HG03097 (cell line): ENCODE results near the gene RAP1GAP.
"Not testable (repeated sequence)": the region's sequence is repeated elsewhere in the genome, so short reads cannot be mapped to it uniquely, and the experiment has no call there.

Experiments
- ATAC-seq: cut with Tn5 transposase; IDR thresholded peaks from one replicate; pipeline ENCODE4 v1.9.1; 2021; ENCODE audit not compliant: unreplicated experiment, low FRiP score

RAP1GAP gene

DNA sequence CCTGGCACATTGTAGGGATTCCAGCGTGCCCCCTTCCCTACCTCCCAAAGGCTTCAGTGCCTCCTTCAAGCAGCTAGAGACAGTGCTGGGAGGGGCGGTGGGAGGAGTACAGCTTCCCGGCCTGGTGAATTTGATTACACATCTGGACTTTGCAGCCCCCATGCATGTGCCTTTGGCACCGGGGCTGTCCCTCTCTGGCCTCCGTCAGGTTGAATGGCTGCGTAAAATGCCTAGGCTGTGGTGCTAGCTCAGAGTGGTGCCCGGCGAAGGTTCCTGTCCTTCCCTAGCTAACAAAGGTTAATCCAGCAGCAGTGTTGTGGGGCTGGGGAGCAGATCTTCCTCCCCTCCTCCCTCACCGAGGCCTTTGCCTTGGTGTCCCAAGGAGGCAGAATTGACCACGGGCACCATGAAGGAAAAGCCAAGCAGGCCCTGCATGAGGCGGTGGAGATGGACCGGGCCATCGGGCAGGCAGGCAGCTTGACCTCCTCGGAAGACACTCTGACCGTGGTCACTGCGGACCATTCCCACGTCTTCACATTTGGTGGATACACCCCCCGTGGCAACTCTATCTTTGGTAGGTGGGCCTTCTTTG lies 93.7 kb downstream of the RAP1GAP start:
- ATAC-seq, result no peak

DNA sequence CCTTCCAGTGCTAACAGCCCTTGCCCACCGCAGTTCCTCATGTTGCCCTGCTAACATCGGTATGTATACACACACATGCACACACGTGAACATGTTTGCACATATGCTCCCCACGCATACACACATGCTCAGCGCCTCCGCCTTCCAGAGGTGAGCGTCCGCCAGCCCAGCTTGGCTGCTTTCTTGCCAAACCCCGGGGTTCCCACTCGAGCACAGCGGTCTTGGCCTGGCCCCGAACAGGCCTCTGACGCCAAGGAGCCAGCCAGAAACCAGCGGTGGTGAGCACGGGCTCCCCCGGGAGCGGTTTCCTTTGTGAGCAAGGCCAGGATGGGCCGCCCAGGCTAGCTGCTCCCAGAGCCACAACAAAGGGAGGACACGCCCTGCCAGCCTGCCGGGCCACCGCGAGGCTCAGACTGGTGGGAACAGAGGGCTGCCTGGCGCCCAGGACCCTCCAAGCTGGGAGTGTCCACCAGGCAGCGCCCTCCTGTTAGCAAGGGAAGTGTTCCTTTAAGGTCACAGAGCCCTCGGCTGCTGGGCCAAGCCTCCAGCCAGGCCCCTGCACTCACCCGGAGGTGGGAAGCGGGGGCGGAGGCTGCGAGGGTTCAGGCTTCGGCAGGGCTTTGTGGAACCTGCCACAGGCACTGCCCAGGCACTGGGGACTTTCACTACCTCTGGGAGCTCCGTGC lies 94.5 kb downstream of the RAP1GAP start:
- ATAC-seq, result no peak

DNA sequence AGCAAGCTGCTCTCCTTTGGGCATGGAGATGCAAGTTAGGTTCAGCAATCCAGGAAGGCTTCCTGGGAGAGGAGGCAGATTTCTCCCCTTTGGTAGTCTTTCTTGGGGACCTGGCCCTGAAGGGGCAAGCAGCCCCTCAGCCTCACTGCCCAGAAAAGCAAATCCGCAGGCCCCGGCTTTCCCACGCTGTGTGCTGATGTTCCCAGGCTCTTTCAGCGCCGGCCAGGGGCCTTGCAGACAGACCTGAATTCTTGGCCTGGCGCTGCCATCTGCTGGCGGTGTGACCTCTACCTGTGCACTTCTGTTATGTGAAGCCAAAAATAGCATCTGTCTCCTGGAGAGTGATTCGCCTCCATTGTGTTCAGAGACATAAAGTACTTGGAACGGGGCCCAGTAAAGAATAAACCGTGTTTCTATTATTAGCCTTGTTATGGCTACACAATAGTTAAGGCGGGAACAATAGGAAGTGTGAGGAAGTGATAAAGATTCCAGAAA lies 95.1 kb downstream of the RAP1GAP start:
- ATAC-seq, result no peak

DNA sequence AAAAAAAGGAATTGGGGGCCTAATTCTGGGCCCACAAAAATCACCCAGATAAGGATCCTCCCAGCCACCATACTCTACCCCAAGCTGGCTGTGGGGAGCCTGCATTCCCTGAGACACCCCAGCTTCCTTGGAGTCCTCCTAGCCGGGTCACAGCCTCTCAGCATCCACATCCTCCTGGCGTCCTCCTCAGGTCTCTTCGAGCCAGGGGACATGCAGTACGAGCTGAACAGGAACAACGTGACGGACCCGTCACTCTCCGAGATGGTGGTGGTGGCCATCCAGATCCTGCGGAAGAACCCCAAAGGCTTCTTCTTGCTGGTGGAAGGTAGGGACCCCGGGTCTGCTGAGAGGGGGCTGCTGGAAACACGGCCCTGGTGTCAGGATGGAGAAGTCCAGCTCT lies 95.7 kb downstream of the RAP1GAP start:
- ATAC-seq, result no peak

DNA sequence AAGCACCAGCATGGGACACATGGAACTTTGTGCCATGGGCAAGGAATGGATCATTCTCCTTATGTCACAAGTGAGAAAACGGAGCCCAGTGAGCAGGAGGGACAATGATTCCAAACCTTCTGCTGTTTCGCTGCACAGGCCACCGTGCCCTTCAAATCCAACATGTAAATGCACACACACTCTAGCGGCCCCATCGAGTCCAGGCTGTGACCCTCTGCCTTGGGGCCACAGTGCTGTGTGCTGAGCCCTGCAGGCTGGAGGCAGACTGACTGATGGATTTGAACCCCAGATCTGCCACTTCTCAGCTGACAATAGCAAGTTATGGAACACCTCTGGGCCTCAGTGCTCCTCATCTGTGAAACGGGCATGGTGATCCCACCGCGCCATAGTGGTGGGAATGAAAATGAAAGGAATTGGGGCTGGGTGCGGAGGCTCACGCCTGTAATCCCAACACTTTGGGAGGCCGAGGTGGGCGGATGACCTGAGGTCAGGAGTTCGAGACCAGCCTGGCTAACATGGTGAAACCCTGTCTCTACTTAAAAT lies 96.4 kb downstream of the RAP1GAP start:
- no peak for ATAC-seq

DNA sequence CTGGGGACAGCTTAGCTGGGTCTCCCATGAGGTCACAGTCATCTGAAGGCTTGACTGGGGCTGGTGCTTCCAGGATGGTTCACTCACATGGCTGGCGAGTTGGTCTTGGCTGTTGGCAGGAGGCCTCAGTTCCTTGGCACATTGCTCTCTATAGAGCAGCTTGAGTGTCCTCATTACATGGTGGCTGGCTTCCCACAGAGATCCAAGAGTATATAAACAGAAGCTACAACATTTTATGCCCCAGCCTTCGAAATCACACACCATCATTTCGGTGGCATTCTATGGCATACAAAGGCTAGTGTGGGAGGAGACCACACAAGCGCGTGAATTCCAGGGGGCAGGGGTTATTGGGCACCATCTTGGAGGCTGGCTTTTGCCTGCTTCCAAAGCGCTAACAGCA lies 96.9 kb downstream of the RAP1GAP start:
- ATAC-seq, result no peak

DNA sequence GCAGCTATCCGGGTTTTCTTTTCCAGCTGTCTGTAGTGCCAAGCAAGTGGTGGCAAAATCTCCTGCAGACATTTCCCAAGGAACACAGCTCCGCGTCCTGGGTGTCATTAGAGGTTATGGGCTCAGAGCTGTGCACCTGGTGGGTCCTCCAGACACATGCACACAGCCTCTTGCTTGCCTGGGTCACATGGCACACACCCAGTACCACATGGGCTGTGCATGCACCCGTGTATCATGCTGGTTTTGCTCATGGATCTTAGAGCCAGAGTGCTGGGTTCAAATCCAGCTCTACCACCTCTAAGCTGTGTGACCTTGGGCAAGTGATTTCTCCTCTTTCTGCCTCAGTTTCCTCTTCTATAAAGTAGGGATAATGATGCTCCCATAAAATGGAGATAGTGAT lies 98.3 kb downstream of the RAP1GAP start:
- ATAC-seq, result no peak

DNA sequence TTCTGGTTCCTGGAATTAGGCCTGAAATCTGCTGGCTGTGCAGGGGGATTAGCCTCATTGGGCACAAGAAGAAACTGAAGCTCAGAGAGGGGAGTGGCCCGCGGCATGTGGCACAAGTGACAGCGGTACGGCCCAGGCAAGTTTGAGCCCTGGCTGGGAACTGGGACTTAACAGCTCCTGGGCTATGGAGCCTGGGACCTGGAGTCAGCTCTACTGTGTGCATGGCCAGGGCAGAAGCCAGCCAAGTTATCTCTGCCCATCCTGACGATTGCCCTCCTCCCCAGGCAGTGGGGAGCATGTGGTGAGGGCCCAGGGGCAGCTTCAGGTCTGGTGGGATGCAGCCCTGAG lies 98.7 kb downstream of the RAP1GAP start:
- ATAC-seq, result no peak

DNA sequence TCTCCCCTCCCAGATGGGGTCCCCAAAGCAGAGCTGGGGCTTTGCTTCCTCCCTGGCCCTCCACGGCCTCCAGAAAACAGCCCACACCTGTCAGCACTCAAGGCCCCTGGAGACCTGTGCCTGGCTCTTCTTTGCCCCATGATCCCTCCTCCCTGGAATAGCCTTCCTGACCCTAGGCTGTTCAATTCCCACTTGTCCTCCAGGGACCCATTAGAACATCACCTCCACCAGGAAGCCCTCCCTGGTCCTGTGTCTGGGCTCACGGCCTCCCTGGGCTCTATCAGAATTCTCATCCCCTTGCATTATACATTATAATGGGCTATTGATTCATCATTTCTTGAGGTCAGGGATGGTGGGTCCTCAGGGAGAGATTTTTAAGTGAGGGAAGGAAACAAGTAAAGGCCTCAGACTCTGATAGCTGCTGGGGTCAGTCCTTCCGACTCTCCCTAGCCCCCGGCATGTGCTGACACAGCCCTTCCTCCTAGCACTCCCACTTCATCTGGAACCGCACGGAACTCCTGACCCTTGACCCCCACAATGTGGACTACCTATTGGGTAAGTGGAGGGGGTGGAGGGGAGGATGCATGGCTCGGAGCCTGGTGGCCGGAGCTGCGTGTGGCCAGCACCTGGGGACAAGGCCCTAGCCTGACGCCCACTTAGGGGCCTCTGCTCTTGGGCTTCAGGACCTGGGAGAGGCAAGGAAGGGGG lies 99.2 kb downstream of the RAP1GAP start:
- no peak for ATAC-seq

DNA sequence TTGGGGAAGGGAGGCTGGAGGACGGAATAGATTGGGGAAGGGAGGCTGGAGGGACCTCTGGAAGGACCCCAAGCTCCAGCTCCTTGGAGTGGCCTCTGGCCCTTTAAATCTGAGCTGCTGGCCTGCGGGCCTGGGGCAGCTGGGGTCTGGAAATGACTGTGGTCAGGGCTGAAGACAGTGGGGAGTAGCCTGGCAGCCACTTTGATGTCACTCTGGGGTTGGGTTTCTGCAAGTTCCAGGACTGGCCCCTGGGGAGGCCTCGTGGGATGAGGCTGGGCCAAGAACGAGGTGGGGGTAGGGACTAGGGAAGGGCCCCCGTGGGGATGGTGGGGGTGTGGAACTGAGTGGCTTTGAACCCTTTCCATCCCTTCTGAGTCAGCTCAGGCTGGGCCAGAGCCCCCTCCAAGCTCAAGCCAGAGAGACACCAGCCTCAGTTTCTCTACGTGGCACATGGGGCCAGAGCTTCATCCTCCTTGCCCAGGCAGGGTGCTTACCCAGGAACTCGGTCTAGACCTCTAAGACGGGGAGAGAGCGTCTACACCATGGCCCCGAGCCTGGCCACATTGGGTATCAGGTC lies 100.3 kb downstream of the RAP1GAP start:
- ATAC-seq, result no peak

DNA sequence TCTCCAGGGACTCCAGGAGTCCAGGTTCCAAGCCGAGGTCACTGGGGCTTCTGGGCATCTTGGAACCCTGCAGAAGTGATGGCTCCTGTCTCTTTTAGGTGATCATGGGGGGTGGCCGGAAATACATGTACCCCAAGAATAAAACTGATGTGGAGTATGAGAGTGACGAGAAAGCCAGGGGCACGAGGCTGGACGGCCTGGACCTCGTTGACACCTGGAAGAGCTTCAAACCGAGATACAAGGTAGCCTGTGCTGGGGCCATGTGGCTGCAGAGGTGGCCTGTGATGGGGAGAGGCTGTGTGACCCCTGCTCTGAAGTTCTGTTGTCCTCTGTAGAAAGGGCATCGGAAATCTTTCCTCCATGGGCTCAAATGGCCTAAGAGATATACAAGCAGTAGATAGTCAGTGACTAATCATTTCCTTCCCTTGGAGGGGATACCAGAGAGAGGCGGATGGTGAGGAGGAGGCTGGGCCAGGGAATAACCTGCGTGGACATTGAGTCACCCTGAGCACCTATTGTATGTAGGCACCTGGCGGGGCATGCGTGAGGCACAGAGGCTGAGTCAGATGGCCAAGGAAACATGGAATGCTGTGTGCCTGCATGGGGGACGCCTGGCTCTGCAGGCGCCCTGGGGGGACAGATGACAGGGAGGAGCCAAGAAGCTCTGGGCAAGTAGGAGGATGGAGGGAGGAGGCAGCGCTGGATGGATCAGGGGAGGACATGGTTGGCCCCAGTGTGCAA lies 101.0 kb downstream of the RAP1GAP start:
- no peak for ATAC-seq

DNA sequence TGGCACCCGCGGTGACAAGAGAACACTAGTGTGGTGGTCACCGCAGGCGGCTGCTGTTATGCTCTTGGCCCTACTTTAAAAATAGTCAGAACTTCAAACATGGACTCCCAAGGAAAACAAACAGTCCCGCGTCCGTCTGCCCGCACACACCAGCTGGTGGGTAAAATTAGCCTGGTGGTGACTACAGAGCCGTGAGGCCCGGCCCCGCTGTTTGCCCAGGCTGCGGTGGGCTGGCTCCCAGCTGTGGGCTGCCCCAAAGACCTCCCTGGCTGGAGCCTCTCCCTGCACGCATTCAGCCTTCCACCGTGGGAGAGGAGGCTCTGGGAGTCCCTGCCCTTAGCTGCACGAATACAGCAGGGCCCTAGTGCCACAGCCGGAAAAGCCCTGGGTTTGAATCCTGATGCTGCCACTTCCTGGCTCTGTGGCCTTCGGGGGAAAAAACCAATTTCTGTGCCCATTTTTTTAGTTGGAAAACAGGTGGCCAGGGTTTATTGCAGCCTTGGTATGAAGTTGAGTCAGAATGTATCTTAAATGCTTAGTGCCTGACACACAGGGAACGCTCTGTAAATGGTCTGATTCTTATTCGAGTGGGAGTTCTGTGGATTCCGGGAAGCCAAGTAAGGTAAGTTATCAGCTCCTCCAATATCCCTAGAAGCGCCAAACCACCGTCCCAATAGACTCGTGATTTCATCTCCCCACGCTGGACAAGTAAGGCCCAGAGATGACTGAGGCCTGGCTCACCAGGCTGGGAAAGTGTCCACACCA lies 101.7 kb downstream of the RAP1GAP start:
- ATAC-seq, result no peak

DNA sequence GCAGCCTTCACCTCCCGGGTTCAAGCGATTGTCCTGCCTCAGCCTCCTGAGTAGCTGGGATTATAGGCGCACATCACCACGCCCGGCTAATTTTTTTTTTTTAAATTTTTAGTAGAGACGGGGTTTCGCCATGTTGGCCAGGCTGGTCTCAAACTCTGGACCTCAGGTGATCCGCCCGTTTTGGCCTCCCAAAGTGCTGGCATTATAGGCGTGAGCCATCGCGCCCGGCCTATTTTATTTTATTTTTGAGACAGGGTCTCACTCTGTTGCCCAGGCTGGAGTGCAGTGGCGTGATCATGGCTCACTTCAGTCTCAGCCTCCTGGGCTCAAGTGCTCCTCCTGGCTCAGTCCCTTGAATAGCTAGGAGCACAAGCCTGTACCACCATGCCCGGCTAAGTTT lies 102.8 kb downstream of the RAP1GAP start:
- ATAC-seq, result not testable (repeated sequence)

DNA sequence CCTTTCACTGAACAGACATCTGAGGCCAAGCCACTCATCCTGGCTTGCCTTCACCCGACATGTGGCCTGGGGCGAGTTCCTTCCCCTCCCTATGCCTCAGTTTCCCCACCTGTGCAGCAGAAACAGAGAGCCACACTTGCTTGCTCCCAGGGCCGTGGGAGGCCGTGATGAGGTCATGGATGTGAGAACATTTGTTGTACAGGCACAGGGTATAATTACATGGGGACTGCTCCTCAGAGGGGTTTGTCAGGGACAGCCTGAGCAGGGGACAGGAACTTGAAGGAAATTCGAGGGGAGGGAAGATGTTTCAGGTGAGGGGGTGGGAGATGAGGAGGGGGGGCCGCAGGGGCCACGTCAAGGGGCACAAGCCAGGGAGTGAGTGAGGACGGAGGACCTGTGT lies 103.9 kb downstream of the RAP1GAP start:
- no peak for ATAC-seq

DNA sequence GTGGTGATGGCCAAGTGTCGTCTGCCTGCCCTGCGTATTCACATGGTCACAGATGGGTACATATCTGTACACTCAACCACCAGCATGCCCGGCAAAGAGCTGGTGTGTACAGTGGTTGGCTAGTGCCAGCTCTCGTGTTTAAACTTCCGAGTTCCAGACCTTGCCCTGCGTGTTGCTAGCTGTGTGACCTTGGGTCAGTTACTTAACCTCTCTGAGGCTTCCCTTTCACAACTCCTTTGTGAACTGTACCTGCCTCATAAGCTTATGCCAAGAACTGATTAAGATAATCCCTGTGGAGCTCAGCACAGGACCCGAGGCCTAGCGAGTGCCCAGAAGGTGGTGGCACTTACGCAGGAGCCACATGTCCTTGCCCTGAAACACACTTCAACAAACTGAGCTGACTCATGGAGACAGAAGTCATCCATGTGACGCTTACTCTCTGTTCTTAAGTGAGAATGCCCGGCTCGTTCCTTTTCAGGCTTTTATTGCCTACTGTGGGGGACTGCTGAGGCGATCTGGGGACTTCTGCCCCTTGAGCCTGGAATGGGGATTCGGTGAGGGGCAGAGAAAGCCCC lies 104.5 kb downstream of the RAP1GAP start:
- no peak for ATAC-seq

DNA sequence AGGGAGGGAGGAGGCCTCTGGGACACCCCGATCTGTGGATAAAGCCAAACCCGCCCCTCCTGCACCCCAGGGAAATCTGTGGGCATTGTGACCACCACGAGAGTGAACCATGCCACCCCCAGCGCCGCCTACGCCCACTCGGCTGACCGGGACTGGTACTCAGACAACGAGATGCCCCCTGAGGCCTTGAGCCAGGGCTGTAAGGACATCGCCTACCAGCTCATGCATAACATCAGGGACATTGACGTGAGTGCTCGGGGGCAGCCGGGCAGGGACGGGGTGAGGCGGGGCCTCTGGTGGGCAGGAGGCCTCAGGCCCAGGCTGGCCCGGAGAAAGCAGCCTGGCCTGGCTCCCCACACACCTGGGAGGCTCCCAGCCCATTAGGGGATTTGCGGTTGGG lies 105.2 kb downstream of the RAP1GAP start:
- ATAC-seq, result no peak

DNA sequence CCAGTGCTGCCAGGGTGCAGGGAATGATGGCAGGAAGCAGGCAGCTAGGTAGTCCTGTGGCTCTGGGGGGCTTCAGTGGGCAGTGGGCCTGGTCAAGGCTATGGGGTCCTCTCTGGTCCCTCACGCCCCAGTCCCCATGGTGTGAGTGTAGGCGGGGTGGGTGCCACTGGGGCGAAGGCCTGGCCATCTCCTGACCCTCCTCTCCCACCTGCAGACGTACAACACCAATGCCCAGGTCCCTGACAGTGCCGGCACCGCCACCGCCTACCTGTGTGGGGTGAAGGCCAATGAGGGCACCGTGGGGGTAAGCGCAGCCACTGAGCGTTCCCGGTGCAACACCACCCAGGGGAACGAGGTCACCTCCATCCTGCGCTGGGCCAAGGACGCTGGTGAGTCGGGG lies 106.3 kb downstream of the RAP1GAP start:
- ATAC-seq, result no peak

DNA sequence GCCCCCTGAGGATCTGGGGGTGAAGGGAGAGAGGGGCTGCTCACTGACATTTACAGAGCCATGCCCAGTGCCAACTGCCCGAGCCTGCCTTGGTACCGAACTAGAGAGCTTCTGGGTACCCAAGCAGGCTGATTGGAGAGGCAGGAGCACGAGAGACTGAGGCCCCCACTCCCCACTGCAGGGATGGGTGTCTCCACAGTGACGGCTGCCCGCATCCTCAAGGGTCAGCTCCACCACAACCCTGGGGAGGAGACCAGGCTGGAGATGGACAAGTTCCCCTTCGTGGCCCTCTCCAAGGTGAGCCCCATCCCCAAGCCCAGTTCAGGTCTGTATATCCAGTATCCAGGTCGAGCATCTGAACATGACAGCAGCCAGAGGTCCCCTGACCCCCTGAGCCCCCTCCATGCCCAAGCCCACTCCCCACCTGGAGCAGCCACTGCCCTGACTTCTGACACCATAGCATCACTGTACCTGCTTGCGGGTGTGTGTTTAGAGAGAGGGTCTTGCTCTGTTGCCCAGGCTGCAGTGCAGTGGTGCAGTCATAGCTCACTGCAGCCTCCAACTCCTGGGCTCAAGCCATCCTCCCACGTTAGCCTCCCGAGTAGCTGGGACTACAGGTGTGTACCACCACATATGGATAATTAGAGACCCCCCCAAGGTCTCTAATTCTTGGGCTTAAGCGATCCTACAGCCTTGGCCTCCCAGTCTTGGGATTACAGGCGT lies 108.1 kb downstream of the RAP1GAP start:
- ATAC-seq, result no peak
